ENCODE data around the gene PGRMC1. TPM values are rescaled to one million over a fixed set of nuclear protein-coding genes. Genes with fewer than 3 reads are reported as not detected.
"Not testable (repeated sequence)": the region's sequence is repeated elsewhere in the genome, so short reads cannot be mapped to it uniquely, and the experiment has no call there.

The PGRMC1 gene
- total RNA-seq, 2 donors from 2014 or later, result 156 to 171 TPM

- no peaks in the 10 kb centered on the region for H3K9me3 ChIP-seq
- H3K27me3 ChIP-seq (replicated peaks; ENCODE audit: insufficient read depth), result no peaks in the 10 kb centered on the region
- no peaks in the 10 kb centered on the region for H3K36me3 ChIP-seq
- TF ChIP-seq POLR2A (IDR thresholded peaks at IDR 0.05) (no peak), CTCF (IDR thresholded peaks at IDR 0.05) (no peak), POLR2AphosphoS5 (IDR thresholded peaks at IDR 0.05) (no peak)
- H3K4me1 ChIP-seq (replicated peaks), result no peaks in the 10 kb centered on the region
- intact Hi-C loops (cut with DNase I), result no loop called here
- no peak overlapping the region for H3K27ac ChIP-seq
- H3K4me3 ChIP-seq, result no peak overlapping the region
- 72% methylated on average over 4 of the region's 4 CpGs for WGBS
- DNase-seq (ENCODE audit: low spot score), result no peak
These were observed 52.9 kb downstream of the PGRMC1 start for GRCh38 chrX:119288890-119289393.

GRCh38 chrX:119290476-119290875 lies 54.4 kb downstream of the PGRMC1 start:
- H3K4me3 ChIP-seq, result no peak overlapping the region
- intact Hi-C loops (cut with DNase I), result no loop called here
- no peaks in the 10 kb centered on the region for H3K36me3 ChIP-seq
- TF ChIP-seq POLR2A (IDR thresholded peaks at IDR 0.05) (no peak), POLR2AphosphoS5 (IDR thresholded peaks at IDR 0.05) (no peak), CTCF (IDR thresholded peaks at IDR 0.05) (no peak)
- no peaks in the 10 kb centered on the region for H3K4me1 ChIP-seq (replicated peaks)
- H3K27ac ChIP-seq, result no peak overlapping the region
- H3K27me3 ChIP-seq (replicated peaks; ENCODE audit: insufficient read depth), result no peaks in the 10 kb centered on the region
- no peak for DNase-seq (ENCODE audit: low spot score)
- H3K9me3 ChIP-seq, result no peaks in the 10 kb centered on the region

- H3K27ac ChIP-seq; H3K36me3 ChIP-seq; intact Hi-C loops (cut with DNase I); H3K4me1 ChIP-seq (replicated peaks); H3K27me3 ChIP-seq (replicated peaks; ENCODE audit: insufficient read depth); H3K4me3 ChIP-seq; DNase-seq (ENCODE audit: low spot score); H3K9me3 ChIP-seq: not testable (repeated sequence)
- 44% methylated on average over 2 of the region's 2 CpGs for WGBS
These were observed 55.2 kb downstream of the PGRMC1 start for GRCh38 chrX:119291246-119291645.

- Histone ChIP-seq H3K4me1 (replicated peaks) (no peaks in the 10 kb centered on the region), H3K4me3 (no peak overlapping the region), H3K9me3 (no peaks in the 10 kb centered on the region), H3K27ac (no peak overlapping the region), H3K27me3 (replicated peaks; ENCODE audit: insufficient read depth) (no peaks in the 10 kb centered on the region), H3K36me3 (no peaks in the 10 kb centered on the region)
- TF ChIP-seq POLR2A (IDR thresholded peaks at IDR 0.05) (no peak), POLR2AphosphoS5 (IDR thresholded peaks at IDR 0.05) (no peak), CTCF (IDR thresholded peaks at IDR 0.05) (no peak)
- no peak for DNase-seq (ENCODE audit: low spot score)
- intact Hi-C loops (cut with DNase I), result no loop called here
These were observed 56.4 kb downstream of the PGRMC1 start for GRCh38 chrX:119292445-119292844.

Other genes starting within 250 kb of the PGRMC1 start
- 1 to 10 TPM in 1 of 2 donors, not detected in 1; 2.9 TPM for gene CT47C1, start 163.3 kb upstream of the PGRMC1 start, total RNA-seq
- gene KIAA1210, start 108.5 kb upstream of the PGRMC1 start, total RNA-seq, result 100 to 1,000 TPM in 1 of 2 donors, under 1 TPM in 1; 0.68 to 234 TPM
- 10 to 100 TPM in 1 of 2 donors, 1 to 10 TPM in 1; 7.4 to 15.3 TPM for gene SLC25A43, start 163.1 kb downstream of the PGRMC1 start, total RNA-seq
- gene SLC25A5, start 232.2 kb downstream of the PGRMC1 start, total RNA-seq, result 100 to 1,000 TPM; 230 to 237 TPM

Measured in prostate gland (tissue), 2 donors.